ENCODE results near the gene FAT3. TPM values are rescaled to one million over a fixed set of nuclear protein-coding genes. Genes with fewer than 3 reads are reported as not detected.

Gene FAT3
- 0.04 TPM for total RNA-seq (2013)
- polyA plus RNA-seq (not detected), polyA minus RNA-seq (under 0.01 TPM in 1 of 2 replicates, not detected in the other), total RNA-seq (0 to 20.9 (median 0.18) reads per million in 11 experiments)

DNA sequence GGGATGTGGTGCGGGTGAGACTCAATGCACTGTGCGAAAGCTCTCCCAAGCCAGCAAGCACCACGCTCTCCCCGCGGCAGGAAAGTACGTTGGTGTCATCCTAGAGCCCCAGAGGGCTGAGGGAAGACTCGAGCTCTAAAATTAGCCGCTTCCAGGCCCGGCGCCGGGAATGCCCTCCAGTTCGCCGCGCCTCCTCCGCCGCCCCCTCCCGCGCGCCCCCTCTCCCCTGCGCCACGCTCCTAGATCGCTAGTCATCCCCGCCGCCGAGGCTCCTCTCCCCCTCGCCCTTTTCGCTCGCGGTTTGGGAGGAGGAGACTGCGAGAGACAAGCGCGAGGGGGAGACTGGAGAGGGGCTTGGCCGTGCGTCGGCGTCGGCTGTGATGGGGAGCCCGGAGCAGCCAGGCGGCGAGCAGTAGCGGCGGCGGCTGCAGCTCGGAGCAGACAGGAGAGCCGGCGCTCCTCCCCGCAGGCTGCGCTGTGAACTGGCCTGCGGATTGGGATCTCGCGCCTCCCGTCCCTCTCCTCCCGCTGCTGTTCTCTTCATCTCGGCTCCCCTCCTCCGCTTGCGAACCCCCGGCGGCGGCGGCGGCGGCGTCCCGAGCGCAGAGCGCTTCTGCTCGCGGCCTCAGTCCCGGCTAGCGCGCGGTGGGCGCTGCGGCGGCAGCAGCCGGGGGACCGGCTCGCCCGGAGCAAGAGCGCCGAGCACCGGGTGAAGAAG, at the start of gene FAT3:
Gene FAT3, plus strand, starts transcription at position 412 of the 718 bp plus-strand sequence. CDS start 127,295 bp downstream, outside the sequence.
- Histone ChIP-seq H3K79me2 (ENCODE audit: insufficient read depth, low read length) (no peaks in the 10 kb centered on the region), H3K36me3 (replicated peaks in 1 of 2; ENCODE audit: control insufficient read depth in 1 of 2, insufficient read depth in 2 of 2, low read length in 2 of 2) (no peaks in the 10 kb centered on the region), H3K4me2 (replicated peaks; ENCODE audit: extremely low read depth, low read length, poor library complexity, severe bottlenecking) (no peak within 1 kb of the TSS), H3K27me3 (ENCODE audit: control insufficient read depth in 2 of 2, insufficient read depth in 2 of 2, low read length in 2 of 2) (peaks cover 25 to 77% of the 10 kb centered on the region in 2 donors), H3K9ac (ENCODE audit: insufficient read depth, low read length, poor library complexity, severe bottlenecking) (no peak within 1 kb of the TSS), H3K27ac (ENCODE audit: low read depth in 1 of 2, low read length in 2 of 2) (no peak within 1 kb of the TSS), H3K9me3 (replicated peaks in 1 of 2; ENCODE audit: control insufficient read depth in 1 of 2, insufficient read depth in 1 of 2, low read length in 2 of 2) (no peaks in the 10 kb centered on the region), H3K4me3 (replicated peaks in 1 of 3; ENCODE audit: low read depth in 2 of 3, low read length in 3 of 3) (no peak within 1 kb of the TSS), H3K4me1 (ENCODE audit: control insufficient read depth in 1 of 2, insufficient read depth in 2 of 2, low read length in 2 of 2) (no peaks in the 10 kb centered on the region), H4K20me1 (ENCODE audit: insufficient read depth, low read length) (no peaks in the 10 kb centered on the region), H2AFZ (ENCODE audit: insufficient read depth, low read depth, low read length, poor library complexity, severe bottlenecking) (no peak within 1 kb of the TSS)
- no peak for TF ChIP-seq CTCF (IDR thresholded peaks at IDR 0.05)
- H3K4me1 Mint-ChIP-seq, result no peaks in the 10 kb centered on the region
- no peak for DNase-seq
- peaks cover 0 to 21% (median 6%) of the 10 kb centered on the region in 7 donors for H3K9me3 Mint-ChIP-seq
- H3K36me3 Mint-ChIP-seq, result peaks cover 0 to 6% of the 10 kb centered on the region in 2 donors
- intact Hi-C loops (cut with micrococcal nuclease), result no loop called here
- peak within 1 kb of the TSS in 1 of 2 donors; percentile 81 for H3K4me3 Mint-ChIP-seq
- WGBS (ENCODE audit: insufficient coverage), result 1% methylated on average over 81 of the region's 82 CpGs
- no peak within 1 kb of the TSS for H3K27ac Mint-ChIP-seq
- peaks cover 61 to 69% (median 68%) of the 10 kb centered on the region in 3 donors for H3K27me3 Mint-ChIP-seq (ENCODE audit: low read depth in 3 of 3)

DNA sequence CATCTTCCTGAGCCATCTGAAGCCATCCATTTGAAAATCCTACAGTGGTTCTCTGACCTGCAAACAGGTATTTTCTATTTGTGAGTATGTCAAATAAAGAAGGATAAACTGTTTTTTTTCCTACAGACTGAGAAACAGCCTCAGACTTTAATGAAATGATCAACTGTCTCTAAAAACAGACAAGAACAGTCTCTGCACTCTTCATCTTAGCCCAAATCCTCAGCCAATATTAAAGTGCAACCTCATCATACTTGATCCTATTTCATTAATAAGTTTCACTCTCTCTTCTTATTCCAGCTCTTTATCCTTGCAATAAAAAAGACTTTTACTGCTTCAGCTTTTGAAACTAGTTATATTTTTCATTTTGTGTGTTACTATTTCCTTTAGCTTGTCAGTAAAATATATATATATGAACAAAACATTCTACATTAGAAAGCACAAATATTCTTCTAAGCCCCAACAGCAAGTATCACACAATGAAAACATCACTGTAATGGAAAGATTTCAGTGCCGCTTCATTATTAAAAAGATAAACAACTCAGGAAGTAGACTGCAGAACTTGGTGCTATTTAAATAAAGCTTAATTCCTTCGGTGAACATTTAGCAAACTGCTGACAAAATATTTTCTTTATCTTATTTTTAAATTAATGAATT, 45.5 kb upstream of the FAT3 start:
- H3K27me3 Mint-ChIP-seq (ENCODE audit: low read depth in 3 of 3), result no peaks in the 10 kb centered on the region
- intact Hi-C loops (cut with micrococcal nuclease), result no loop called here
- Histone ChIP-seq H3K9ac (ENCODE audit: insufficient read depth, low read length, poor library complexity, severe bottlenecking) (no peak overlapping the region), H3K9me3 (replicated peaks in 1 of 2; ENCODE audit: control insufficient read depth in 1 of 2, insufficient read depth in 1 of 2, low read length in 2 of 2) (no peaks in the 10 kb centered on the region), H3K27ac (ENCODE audit: low read depth in 1 of 2, low read length in 2 of 2) (no peak overlapping the region), H3K79me2 (ENCODE audit: insufficient read depth, low read length) (no peaks in the 10 kb centered on the region), H3K36me3 (replicated peaks in 1 of 2; ENCODE audit: control insufficient read depth in 1 of 2, insufficient read depth in 2 of 2, low read length in 2 of 2) (no peaks in the 10 kb centered on the region), H3K27me3 (ENCODE audit: control insufficient read depth in 2 of 2, insufficient read depth in 2 of 2, low read length in 2 of 2) (no peaks in the 10 kb centered on the region), H3K4me3 (replicated peaks in 1 of 3; ENCODE audit: low read depth in 2 of 3, low read length in 3 of 3) (no peak overlapping the region), H3K4me2 (replicated peaks; ENCODE audit: extremely low read depth, low read length, poor library complexity, severe bottlenecking) (no peak overlapping the region), H3K4me1 (ENCODE audit: control insufficient read depth in 1 of 2, insufficient read depth in 2 of 2, low read length in 2 of 2) (no peaks in the 10 kb centered on the region), H4K20me1 (ENCODE audit: insufficient read depth, low read length) (no peaks in the 10 kb centered on the region), H2AFZ (ENCODE audit: insufficient read depth, low read depth, low read length, poor library complexity, severe bottlenecking) (no peak overlapping the region)
- DNase-seq, result no peak
- peaks cover 0 to 5% (median 2%) of the 10 kb centered on the region in 7 donors for H3K9me3 Mint-ChIP-seq
- H3K36me3 Mint-ChIP-seq, result no peaks in the 10 kb centered on the region
- H3K27ac Mint-ChIP-seq, result no peak overlapping the region
- H3K4me1 Mint-ChIP-seq, result no peaks in the 10 kb centered on the region
- no peak for TF ChIP-seq CTCF (IDR thresholded peaks at IDR 0.05)
- no CpG with 5 or more reads among the region's 2 CpGs for WGBS (ENCODE audit: insufficient coverage)
- no peak overlapping the region for H3K4me3 Mint-ChIP-seq

Data from CD14-positive monocyte (primary cell).